OCI-LY1 (cell line): ENCODE data around the gene PAFAH1B1.

Source experiments
- CTCF ChIP-seq: fragments of 200-600 bp; sonication (generic), shearing (Covaris generic); IDR thresholded peaks from 2 replicates; pipeline ENCODE4 v1.5.1; 2017; ENCODE audit warnings: mild to moderate bottlenecking, antibody characterized with exemption, low read length, moderate library complexity, mixed read lengths
- EZH2 ChIP-seq: fragments of 200-600 bp; sonication (generic), shearing (Covaris generic); IDR thresholded peaks from 2 replicates; pipeline ENCODE4 v1.8.0; 2017; ENCODE audit warnings: borderline replicate concordance, mixed run types, mild to moderate bottlenecking, antibody characterized with exemption, low read length, moderate library complexity, mixed read lengths

- TF ChIP-seq CTCF (no peak), EZH2 (no peak)
Measured at GRCh38 chr17:2724784-2725164, 131.3 kb downstream of the PAFAH1B1 start.
